HepG2 (cell line): Measurements from ENCODE around the gene PKD2L2. TPM values are rescaled to one million over a fixed set of nuclear protein-coding genes. Genes with fewer than 3 reads are reported as not detected.

ENCODE experiments used
- ATF5 ChIP-seq: sonication (generic); formaldehyde crosslinking; IDR thresholded peaks from 2 replicates; pipeline ENCODE4 v1.4.0; 2020; ENCODE audit warnings: mild to moderate bottlenecking, low read depth, missing genetic modification reagents
- ATM ChIP-seq: fragments of 450-650 bp; IDR thresholded peaks from 2 replicates; pipeline ENCODE4 v1.7.1; 2017; ENCODE audit warnings: mild to moderate bottlenecking, borderline replicate concordance
- BRD4 ChIP-seq: sonication (generic); formaldehyde crosslinking; IDR thresholded peaks from 2 replicates; pipeline ENCODE4 v1.4.0; 2020; ENCODE audit warnings: missing genetic modification reagents
- FLYWCH1 ChIP-seq: sonication (generic); formaldehyde crosslinking; IDR thresholded peaks from 2 replicates; pipeline ENCODE4 v1.8.1; 2023; ENCODE audit warnings: mild to moderate bottlenecking, missing genetic modification reagents
- FOSL1 ChIP-seq: sonication (generic); formaldehyde crosslinking; IDR thresholded peaks from 2 replicates; pipeline ENCODE4 v1.9.0; 2021; ENCODE audit warnings: missing genetic modification reagents, borderline replicate concordance
- ISL2 ChIP-seq: sonication (generic); formaldehyde crosslinking; IDR thresholded peaks from 2 replicates; pipeline ENCODE4 v1.5.0; 2020; ENCODE audit warnings: missing genetic modification reagents
- KAT2B ChIP-seq: fragments of 150-350 bp; IDR thresholded peaks from 2 replicates; pipeline ENCODE4 v1.6.1; 2014; ENCODE audit warnings: low read depth, low read length, borderline replicate concordance
- KAT7 ChIP-seq: IDR thresholded peaks from 2 replicates; pipeline ENCODE4 v1.6.1; 2018; ENCODE audit warnings: borderline replicate concordance, missing compliant biosample characterization
- KLF15 ChIP-seq: sonication (generic); formaldehyde crosslinking; IDR thresholded peaks from 2 replicates; pipeline ENCODE4 v1.8.1; 2023; ENCODE audit warnings: borderline replicate concordance, mild to moderate bottlenecking, inconsistent platforms, missing genetic modification reagents, mixed read lengths
- NFIC ChIP-seq: IDR thresholded peaks from 2 replicates; pipeline ENCODE4 v1.6.1; 2012; ENCODE audit warnings: mild to moderate bottlenecking, low read length, inconsistent platforms
- PHF21A ChIP-seq: sonication (generic); formaldehyde crosslinking; IDR thresholded peaks from 2 replicates; pipeline ENCODE4 v1.5.0; 2020; ENCODE audit warnings: mild to moderate bottlenecking, missing genetic modification reagents
- REL ChIP-seq: sonication (generic); formaldehyde crosslinking; conservative IDR thresholded peaks from 2 replicates; pipeline ENCODE4 v1.8.0; 2022; ENCODE audit warnings: mild to moderate bottlenecking, missing genetic modification reagents, moderate library complexity
- RNF2 ChIP-seq: fragments of 450-650 bp; conservative IDR thresholded peaks from 2 replicates; pipeline ENCODE4 v1.6.1; 2016; ENCODE audit warnings: low read depth
- SIX4 ChIP-seq: sonication (generic); formaldehyde crosslinking; IDR thresholded peaks from 2 replicates; pipeline ENCODE4 v1.4.0; 2020; ENCODE audit warnings: missing genetic modification reagents
- TAF1 ChIP-seq: sonication (generic); formaldehyde crosslinking; IDR thresholded peaks from 2 replicates; pipeline ENCODE4 v1.4.0; 2020; ENCODE audit warnings: missing genetic modification reagents
- TBX2 ChIP-seq: sonication (generic); formaldehyde crosslinking; IDR thresholded peaks from 2 replicates; pipeline ENCODE4 v1.5.0; 2020; ENCODE audit warnings: missing genetic modification reagents, mild to moderate bottlenecking, borderline replicate concordance
- U2AF2 ChIP-seq: fragments of 200-400 bp; formaldehyde crosslinking; IDR thresholded peaks from 2 replicates; pipeline ENCODE4 v1.6.1; 2017; ENCODE audit warnings: low read depth, mild to moderate bottlenecking, low read length
- ZBTB8A ChIP-seq: sonication (generic); formaldehyde crosslinking; IDR thresholded peaks from 2 replicates; pipeline ENCODE4 v1.4.0; 2020; ENCODE audit warnings: mild to moderate bottlenecking, low read depth, missing genetic modification reagents, borderline replicate concordance
- ZNF224 ChIP-seq: sonication (generic); formaldehyde crosslinking; IDR thresholded peaks from 2 replicates; pipeline ENCODE4 v1.5.0; 2020; ENCODE audit warnings: mild to moderate bottlenecking, missing genetic modification reagents
- ZNF282 ChIP-seq: fragments of 450-650 bp; IDR thresholded peaks from 2 replicates; pipeline ENCODE4 v1.6.1; 2018; ENCODE audit not compliant: partially characterized antibody
- ZNF503 ChIP-seq: sonication (generic); formaldehyde crosslinking; IDR thresholded peaks from 2 replicates; pipeline ENCODE4 v1.4.0; 2020; ENCODE audit warnings: missing genetic modification reagents
- ZNF570 ChIP-seq: sonication (generic); formaldehyde crosslinking; IDR thresholded peaks from 2 replicates; pipeline ENCODE4 v1.4.0; 2020; ENCODE audit warnings: mild to moderate bottlenecking, missing genetic modification reagents, borderline replicate concordance
- ZNF580 ChIP-seq: IDR thresholded peaks from 2 replicates; pipeline ENCODE4 v1.6.1; 2016; ENCODE audit warnings: low read depth, borderline replicate concordance
- ZNF589 ChIP-seq: sonication (generic); formaldehyde crosslinking; conservative IDR thresholded peaks from 2 replicates; pipeline ENCODE4 v1.8.0; 2022; ENCODE audit warnings: mild to moderate bottlenecking, moderate library complexity, missing genetic modification reagents
- ZNF615 ChIP-seq: sonication (generic); formaldehyde crosslinking; IDR thresholded peaks from 2 replicates; pipeline ENCODE4 v1.5.0; 2020; ENCODE audit warnings: mild to moderate bottlenecking, missing genetic modification reagents, borderline replicate concordance
- ZUFSP ChIP-seq: sonication (generic); formaldehyde crosslinking; IDR thresholded peaks from 2 replicates; pipeline ENCODE4 v1.9.0; 2021; ENCODE audit warnings: missing genetic modification reagents, mild to moderate bottlenecking, borderline replicate concordance
- polyA plus RNA-seq, 8 experiments: library from polyadenylated mRNA; depleted of rRNA in 3 of 8; stranded (reverse) in 7 of 8; unstranded in 1 of 8; fragments of >200 nt; fragmentation: Illumina TruSeq in 4 of 8; extraction: Trizol in 4 of 8; gene quantifications; 2 replicates each; pipeline versions ENCODE4 v1.2.1 to v1.2.3, GENCODE V29; 2011 to 2016; ENCODE audit warnings: low read depth in 4 of 8, missing spikeins in 1 of 8, mixed read lengths in 1 of 8; ENCODE audit not compliant: insufficient read depth in 1 of 8
- total RNA-seq, 5 experiments: library from RNA; depleted of rRNA; stranded (reverse); fragments of >200 nt; fragmentation: Illumina TruSeq; extraction: Trizol; gene quantifications; 2 replicates each; pipeline ENCODE4 v1.2.3, GENCODE V29; 2016; ENCODE audit warnings: low read depth in 1 of 5

Gene PKD2L2
- total and polyA plus RNA-seq, 2 of the 13 experiments (the other 11 are each of a cell fraction or from before 2014, with no cell fraction given) = not detected

- 0 out of 2 replicates have a peak, but pooled peaks have one; percentile 20 for TF ChIP-seq ATM
- no peak; the same call in 1 of the 2 replicates for TF ChIP-seq TBX2 (CRISPR knock-in tag)
- TF ChIP-seq ZBTB8A (CRISPR knock-in tag) = no peak
- no peak for TF ChIP-seq ZNF615
- TF ChIP-seq U2AF2 = no peak
- TF ChIP-seq ISL2 (CRISPR knock-in tag) = peak; percentile 84
- no peak for TF ChIP-seq ZNF580 (CRISPR knock-in tag)
- TF ChIP-seq ZUFSP = no peak
- TF ChIP-seq SIX4 = no peak
- no peak for TF ChIP-seq TAF1 (CRISPR knock-in tag)
- TF ChIP-seq KLF15 (CRISPR knock-in tag) = no peak
- no peak for TF ChIP-seq FLYWCH1 (CRISPR knock-in tag)
- TF ChIP-seq ZNF224 (CRISPR knock-in tag) = no peak
- TF ChIP-seq ZNF503 (CRISPR knock-in tag) = no peak
- no peak for TF ChIP-seq NFIC
- no peak for TF ChIP-seq KAT7 (CRISPR knock-in tag)
- no peak for TF ChIP-seq BRD4 (CRISPR knock-in tag)
- no peak for TF ChIP-seq RNF2
- TF ChIP-seq FOSL1 (CRISPR knock-in tag) = no peak
- no peak for TF ChIP-seq ZNF589 (CRISPR knock-in tag)
- no peak for TF ChIP-seq ATF5 (CRISPR knock-in tag)
- no peak for TF ChIP-seq ZNF570 (CRISPR knock-in tag)
- TF ChIP-seq PHF21A (CRISPR knock-in tag) = 0 out of 2 replicates have a peak, but pooled peaks have one; percentile 27
- no peak for TF ChIP-seq KAT2B
- TF ChIP-seq ZNF282 = no peak
- no peak for TF ChIP-seq REL (CRISPR knock-in tag)
Observed at GRCh38 chr5:137901011-137901817, 12.0 kb downstream of the PKD2L2 start (continued).
